ENCODE measurements around the gene TRIM8. TPM values are rescaled to one million over a fixed set of nuclear protein-coding genes. Genes with fewer than 3 reads are reported as not detected.

Gene TRIM8, protein sequence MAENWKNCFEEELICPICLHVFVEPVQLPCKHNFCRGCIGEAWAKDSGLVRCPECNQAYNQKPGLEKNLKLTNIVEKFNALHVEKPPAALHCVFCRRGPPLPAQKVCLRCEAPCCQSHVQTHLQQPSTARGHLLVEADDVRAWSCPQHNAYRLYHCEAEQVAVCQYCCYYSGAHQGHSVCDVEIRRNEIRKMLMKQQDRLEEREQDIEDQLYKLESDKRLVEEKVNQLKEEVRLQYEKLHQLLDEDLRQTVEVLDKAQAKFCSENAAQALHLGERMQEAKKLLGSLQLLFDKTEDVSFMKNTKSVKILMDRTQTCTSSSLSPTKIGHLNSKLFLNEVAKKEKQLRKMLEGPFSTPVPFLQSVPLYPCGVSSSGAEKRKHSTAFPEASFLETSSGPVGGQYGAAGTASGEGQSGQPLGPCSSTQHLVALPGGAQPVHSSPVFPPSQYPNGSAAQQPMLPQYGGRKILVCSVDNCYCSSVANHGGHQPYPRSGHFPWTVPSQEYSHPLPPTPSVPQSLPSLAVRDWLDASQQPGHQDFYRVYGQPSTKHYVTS
- 76.5 and 87.1 TPM in 2 replicates for total RNA-seq (2014; rRNA removed; shearing (Covaris generic))

DNA sequence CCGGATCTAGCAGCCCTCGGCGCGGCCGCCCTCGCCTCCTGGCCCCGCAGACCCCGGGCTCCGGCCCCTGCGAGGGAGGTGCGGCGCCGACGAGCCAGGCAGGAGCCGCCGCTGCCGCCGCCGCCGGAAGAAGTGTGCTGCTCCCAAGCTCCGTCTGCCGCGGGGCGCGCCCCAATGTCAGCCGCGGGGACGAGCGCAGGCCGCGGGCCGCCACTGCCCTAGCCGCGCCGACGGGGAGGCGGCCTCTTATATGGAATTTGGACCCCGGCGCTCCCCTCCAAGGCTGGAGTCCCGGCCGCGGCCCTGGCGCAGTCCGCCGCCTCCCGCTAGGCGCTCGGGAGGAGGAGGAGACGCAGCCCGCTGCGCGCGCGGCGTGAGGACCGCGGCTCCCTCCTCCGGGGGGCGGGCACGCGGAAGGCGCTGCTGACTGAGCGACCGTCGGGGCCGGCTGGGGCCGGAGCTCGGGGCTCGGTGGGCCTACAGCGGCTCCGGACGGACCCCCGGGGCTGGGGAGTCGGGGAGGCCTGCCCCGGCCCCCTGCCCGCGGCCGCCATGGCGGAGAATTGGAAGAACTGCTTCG is at the start of gene TRIM8:
Gene TRIM8 (plus strand): TSS at position 414 of the 580 bp plus-strand sequence. CDS start 139 bp downstream, at position 553.

Other genes starting within 250 kb of the TRIM8 start
- 61.8 and 73.7 TPM in 2 replicates for gene NFKB2, start 248.8 kb upstream of the TRIM8 start, total RNA-seq (2014; rRNA removed; shearing (Covaris generic))
- gene PSD, start 225.7 kb upstream of the TRIM8 start, total RNA-seq (2014; rRNA removed; shearing (Covaris generic)): 0.11 and 1.0 TPM in 2 replicates
- 16.8 and 25.4 TPM in 2 replicates for gene FBXL15, start 223.6 kb upstream of the TRIM8 start, total RNA-seq (2014; rRNA removed; shearing (Covaris generic))
- 64.5 and 81.4 TPM in 2 replicates for gene CUEDC2, start 211.9 kb upstream of the TRIM8 start, total RNA-seq (2014; rRNA removed; shearing (Covaris generic))
- gene C10orf95, start 192.9 kb upstream of the TRIM8 start, total RNA-seq (2014; rRNA removed; shearing (Covaris generic)): 0.11 and 0.34 TPM in 2 replicates
- gene ACTR1A, start 141.8 kb upstream of the TRIM8 start, total RNA-seq (2014; rRNA removed; shearing (Covaris generic)): 70.9 and 76.0 TPM in 2 replicates
- gene SUFU, start 140.5 kb upstream of the TRIM8 start, total RNA-seq (2014; rRNA removed; shearing (Covaris generic)): 7.4 and 7.5 TPM in 2 replicates
- 8.1 and 8.3 TPM in 2 replicates for gene ARL3, start 69.9 kb downstream of the TRIM8 start, total RNA-seq (2014; rRNA removed; shearing (Covaris generic))
- gene SFXN2, start 70.2 kb downstream of the TRIM8 start, total RNA-seq (2014; rRNA removed; shearing (Covaris generic)): 7.7 and 13.6 TPM in 2 replicates
- 13.2 and 16.1 TPM in 2 replicates for gene WBP1L, start 99.5 kb downstream of the TRIM8 start, total RNA-seq (2014; rRNA removed; shearing (Covaris generic))
- not detected in 2 replicates for gene CYP17A1, start 192.9 kb downstream of the TRIM8 start, total RNA-seq (2014; rRNA removed; shearing (Covaris generic))
- gene BORCS7, start 209.8 kb downstream of the TRIM8 start, total RNA-seq (2014; rRNA removed; shearing (Covaris generic)): 18.7 and 21.2 TPM in 2 replicates
- gene AS3MT, start 225.0 kb downstream of the TRIM8 start, total RNA-seq (2014; rRNA removed; shearing (Covaris generic)): 0.26 and 0.32 TPM in 2 replicates